Measurements from ENCODE around the gene UBE2E2.

DNA sequence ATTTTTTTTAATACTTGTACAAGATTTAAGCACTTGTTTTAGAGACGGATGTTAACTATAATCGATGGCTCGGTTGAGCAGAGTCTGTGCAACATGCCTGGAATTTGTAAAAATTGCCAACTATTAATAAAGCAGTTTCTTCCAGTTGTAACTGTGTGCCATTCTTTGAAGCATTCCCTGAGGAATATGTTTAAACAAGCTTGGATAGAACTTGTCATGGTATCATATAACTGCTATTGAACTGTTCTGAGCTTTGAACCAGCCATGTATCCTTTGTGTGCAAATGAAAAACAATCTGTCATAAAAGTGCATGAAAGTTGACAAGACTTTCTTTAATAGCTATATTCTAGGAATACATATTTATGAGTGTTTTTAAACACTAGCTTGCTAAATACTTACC, 45.8 kb upstream of the UBE2E2 start:
- TF ChIP-seq POLR2A (IDR thresholded peaks at IDR 0.05) (no peak), EP300 (IDR thresholded peaks at IDR 0.05) (no peak)
- TF ChIP-seq, protein P1, sequence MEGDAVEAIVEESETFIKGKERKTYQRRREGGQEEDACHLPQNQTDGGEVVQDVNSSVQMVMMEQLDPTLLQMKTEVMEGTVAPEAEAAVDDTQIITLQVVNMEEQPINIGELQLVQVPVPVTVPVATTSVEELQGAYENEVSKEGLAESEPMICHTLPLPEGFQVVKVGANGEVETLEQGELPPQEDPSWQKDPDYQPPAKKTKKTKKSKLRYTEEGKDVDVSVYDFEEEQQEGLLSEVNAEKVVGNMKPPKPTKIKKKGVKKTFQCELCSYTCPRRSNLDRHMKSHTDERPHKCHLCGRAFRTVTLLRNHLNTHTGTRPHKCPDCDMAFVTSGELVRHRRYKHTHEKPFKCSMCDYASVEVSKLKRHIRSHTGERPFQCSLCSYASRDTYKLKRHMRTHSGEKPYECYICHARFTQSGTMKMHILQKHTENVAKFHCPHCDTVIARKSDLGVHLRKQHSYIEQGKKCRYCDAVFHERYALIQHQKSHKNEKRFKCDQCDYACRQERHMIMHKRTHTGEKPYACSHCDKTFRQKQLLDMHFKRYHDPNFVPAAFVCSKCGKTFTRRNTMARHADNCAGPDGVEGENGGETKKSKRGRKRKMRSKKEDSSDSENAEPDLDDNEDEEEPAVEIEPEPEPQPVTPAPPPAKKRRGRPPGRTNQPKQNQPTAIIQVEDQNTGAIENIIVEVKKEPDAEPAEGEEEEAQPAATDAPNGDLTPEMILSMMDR (IDR thresholded peaks at IDR 0.05), result no peak

Data from ovary (tissue), 3 donors.